Vagina (tissue), 2 donors: Measurements from ENCODE around the gene TIMP3.

Experiments used
- CTCF ChIP-seq, 3 experiments: fragments of 450-650 bp in 2 of 3; fragments of 200-600 bp in 1 of 3; sonication (generic) in 1 of 3; IDR thresholded peaks; one replicate each; pipeline ENCODE4 v1.5.1; 2017 to 2019; ENCODE audit warnings: antibody characterized with exemption in 3 of 3, mild to moderate bottlenecking in 2 of 3, moderate library complexity in 2 of 3
- POLR2AphosphoS5 ChIP-seq, 2 donors: sonication (generic); formaldehyde crosslinking; IDR thresholded peaks; one replicate each; pipeline ENCODE4 v1.9.0; 2017; ENCODE audit warnings: antibody characterized with exemption in 2 of 2, mild to moderate bottlenecking in 2 of 2, low read depth in 1 of 2; ENCODE audit not compliant: insufficient read depth in 1 of 2

- TF ChIP-seq CTCF (IDR thresholded peaks at IDR 0.05) (no peak), POLR2AphosphoS5 (IDR thresholded peaks at IDR 0.05; ENCODE audit: insufficient read depth in 1 of 2, low read depth in 1 of 2) (peak in 1 of 2 donors; percentile 31)
These were observed 40.1 kb upstream of the TIMP3 start for GRCh38 chr22:32761251-32761903.
